ENCODE measurements around the gene PTTG1IP. TPM values are rescaled to one million over a fixed set of nuclear protein-coding genes. Genes with fewer than 3 reads are reported as not detected.

Gene PTTG1IP
- total RNA-seq, 1 experiment from 2014 or later, result 116 TPM

- no peak for DNase-seq (ENCODE audit: low spot score)
Measured at GRCh38 chr21:44896561-44897286, 23.2 kb upstream of the PTTG1IP start.

GRCh38 chr21:44895859-44896258, 22.4 kb upstream of the PTTG1IP start:
- DNase-seq (ENCODE audit: low spot score), result no peak

- no peak for DNase-seq (ENCODE audit: low spot score)
Measured at GRCh38 chr21:44894687-44895302, 21.3 kb upstream of the PTTG1IP start.

GRCh38 chr21:44893948-44894656, 20.6 kb upstream of the PTTG1IP start:
- DNase-seq (ENCODE audit: low spot score), result no peak

- no peak for DNase-seq (ENCODE audit: low spot score)
Measured at GRCh38 chr21:44893278-44893556, 19.7 kb upstream of the PTTG1IP start.

GRCh38 chr21:44892536-44893277, 19.2 kb upstream of the PTTG1IP start:
- DNase-seq (ENCODE audit: low spot score), result peak; percentile 46

- DNase-seq (ENCODE audit: low spot score), result no peak
Measured at GRCh38 chr21:44892095-44892494, 18.6 kb upstream of the PTTG1IP start.

GRCh38 chr21:44891631-44892031, 18.1 kb upstream of the PTTG1IP start:
- no peak for DNase-seq (ENCODE audit: low spot score)

GRCh38 chr21:44890961-44891541, 17.6 kb upstream of the PTTG1IP start:
- DNase-seq (ENCODE audit: low spot score), result no peak

GRCh38 chr21:44890338-44890931, 16.9 kb upstream of the PTTG1IP start:
- DNase-seq (ENCODE audit: low spot score), result no peak

- DNase-seq (ENCODE audit: low spot score), result no peak
Measured at GRCh38 chr21:44889625-44890337, 16.3 kb upstream of the PTTG1IP start.

GRCh38 chr21:44888581-44889550, 15.4 kb upstream of the PTTG1IP start:
- no peak for DNase-seq (ENCODE audit: low spot score)

GRCh38 chr21:44887807-44888580, 14.5 kb upstream of the PTTG1IP start:
- DNase-seq (ENCODE audit: low spot score), result no peak

- no peak for DNase-seq (ENCODE audit: low spot score)
Measured at GRCh38 chr21:44887126-44887806, 13.8 kb upstream of the PTTG1IP start.

GRCh38 chr21:44886113-44887075, 12.9 kb upstream of the PTTG1IP start:
- DNase-seq (ENCODE audit: low spot score), result no peak

- no peak for DNase-seq (ENCODE audit: low spot score)
Measured at GRCh38 chr21:44885615-44886014, 12.1 kb upstream of the PTTG1IP start.

- no peak for DNase-seq (ENCODE audit: low spot score)
Measured at GRCh38 chr21:44884097-44884496, 10.6 kb upstream of the PTTG1IP start.

Measured in HT-29 (cell line).